ENCODE measurements around the gene PLEKHG4.
A peak's percentile ranks its signal among the peaks of the same experiment; 100 is the strongest.

PLEKHG4 gene

DNA sequence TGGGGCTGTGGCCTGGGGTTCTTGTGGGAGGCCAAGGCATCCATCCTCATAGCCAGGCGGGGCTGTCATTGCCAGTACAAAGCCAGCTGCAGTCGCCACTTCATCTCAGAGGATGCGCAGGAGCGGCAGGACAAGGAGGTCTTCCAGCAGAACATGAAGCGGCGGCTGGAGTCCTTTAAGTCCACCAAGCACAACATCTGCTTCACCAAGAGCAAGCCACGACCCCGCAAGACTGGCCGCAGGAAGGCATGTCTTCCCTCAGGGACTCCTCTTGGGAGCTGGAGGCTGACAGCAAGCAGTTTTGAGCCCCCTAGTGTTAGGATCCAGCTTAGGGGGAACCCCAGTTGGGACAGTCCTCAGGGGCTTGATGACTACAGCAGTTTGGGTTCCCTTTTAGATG lies 15.1 kb upstream of the PLEKHG4 start:
- DNase-seq, result peak in 1 of 2 experiments; percentile 14

GRCh38 chr16:67264866-67265265 lies 14.5 kb upstream of the PLEKHG4 start:
- DNase-seq, result no peak

GRCh38 chr16:67265834-67266233 lies 13.5 kb upstream of the PLEKHG4 start:
- no peak for DNase-seq

- DNase-seq, result no peak
These were observed 11.2 kb upstream of the PLEKHG4 start for GRCh38 chr16:67268136-67268579.

DNA sequence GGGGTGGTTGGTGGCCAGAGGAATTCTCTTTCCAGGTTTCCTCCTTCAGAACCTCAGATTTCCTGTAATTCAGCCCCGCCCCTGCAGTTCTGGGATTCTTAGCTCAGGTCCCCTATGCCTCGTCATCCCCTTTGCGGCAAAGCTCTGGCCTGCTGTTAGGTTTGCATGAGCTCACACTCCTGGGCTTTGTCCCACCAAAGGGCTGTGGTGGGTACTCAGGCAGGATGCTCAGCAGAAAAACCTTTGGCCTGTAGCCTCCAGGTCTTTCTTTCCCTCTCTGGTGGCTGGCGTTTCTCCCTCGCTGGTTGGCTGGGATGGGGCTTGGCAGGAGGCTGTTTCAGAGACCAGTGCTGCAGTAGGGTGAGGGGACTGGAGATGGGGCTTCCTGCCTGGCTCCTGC lies 9.6 kb upstream of the PLEKHG4 start:
- DNase-seq, result no peak

DNA sequence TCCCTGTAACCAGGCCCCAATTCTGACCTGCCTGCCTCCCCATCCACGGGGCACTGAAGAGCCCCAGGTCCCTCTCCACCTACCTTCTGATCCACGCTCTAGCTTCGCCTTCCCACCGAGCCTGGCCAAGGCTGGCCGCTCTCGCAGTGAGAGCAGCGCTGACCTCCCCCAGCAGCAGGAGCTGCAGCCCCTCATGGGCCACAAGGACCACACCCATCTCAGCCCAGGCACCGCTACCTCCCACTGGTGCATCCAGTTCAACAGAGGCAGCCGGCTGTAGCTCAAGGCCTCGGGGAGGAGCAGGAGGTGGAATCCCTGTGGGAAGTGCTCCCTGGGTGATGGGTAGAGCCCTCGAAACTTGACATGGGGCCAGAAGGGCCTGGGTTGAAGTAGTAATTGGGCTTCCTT lies 8.4 kb upstream of the PLEKHG4 start:
- no peak for DNase-seq

- no peak for DNase-seq
These were observed 7.9 kb upstream of the PLEKHG4 start for GRCh38 chr16:67271446-67271845.

DNA sequence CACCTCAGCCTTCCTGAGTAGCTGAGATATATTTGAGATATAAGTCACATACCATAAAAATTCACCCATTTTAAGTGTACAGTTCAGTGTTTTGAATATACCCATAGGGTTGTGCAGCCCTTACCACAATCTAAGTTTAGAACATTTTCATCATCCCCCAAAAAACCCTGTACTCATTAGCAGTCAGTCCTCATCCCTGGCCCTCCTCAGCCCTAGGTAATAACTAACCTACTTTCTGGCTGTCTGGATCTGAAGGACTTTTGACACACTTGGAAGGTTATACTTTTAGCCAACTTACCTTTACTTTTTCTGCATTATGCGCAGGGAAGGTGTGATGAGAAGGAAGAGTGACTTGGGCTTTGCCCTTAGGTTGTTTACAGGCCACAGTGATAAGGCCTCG lies 4.0 kb upstream of the PLEKHG4 start:
- DNase-seq, result no peak

- no peak for DNase-seq
These were observed 1.9 kb upstream of the PLEKHG4 start for GRCh38 chr16:67277294-67277998.

DNA sequence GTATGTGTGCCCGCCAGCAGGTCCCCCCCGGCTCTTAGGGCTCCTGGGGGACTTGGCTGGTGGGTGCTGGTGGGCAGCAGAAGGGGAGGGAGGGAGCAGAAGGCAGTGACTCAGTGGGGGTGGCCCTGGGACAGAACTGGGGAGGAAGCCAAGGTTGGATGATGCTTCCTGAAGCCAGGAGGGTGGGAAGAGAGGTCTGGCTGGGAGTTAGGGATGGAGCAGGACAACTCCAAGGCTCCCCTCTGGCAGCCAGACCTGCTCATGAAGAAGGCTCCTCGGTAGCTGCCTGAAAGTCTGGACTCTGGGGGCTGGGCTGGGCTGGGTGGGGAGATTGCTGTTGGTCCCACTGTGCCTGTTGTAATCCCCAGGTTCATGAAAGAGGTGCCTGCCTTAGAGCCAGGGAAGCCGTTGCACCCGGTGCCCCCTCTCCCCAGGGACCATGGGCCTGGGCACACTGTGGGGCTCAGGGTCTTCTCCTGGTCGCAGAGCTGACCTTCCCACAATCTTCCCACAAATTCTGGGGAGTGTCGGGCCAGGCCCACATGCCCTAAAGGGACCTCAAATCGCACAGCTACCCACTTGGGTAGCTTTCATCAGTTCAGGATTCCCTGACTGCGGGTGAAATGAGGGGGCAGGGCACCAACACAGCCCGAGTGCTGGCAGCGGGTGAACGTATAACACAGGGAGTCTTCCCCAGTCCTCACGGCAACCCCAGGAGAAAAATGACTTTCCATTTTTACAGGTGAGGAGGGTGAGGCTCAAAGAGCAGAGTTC lies 1.1 kb upstream of the PLEKHG4 start:
- DNase-seq, result no peak

- peak; percentile 25 to 36 for DNase-seq
These were observed 498 bp upstream of the PLEKHG4 start for GRCh38 chr16:67278773-67279295.

DNA sequence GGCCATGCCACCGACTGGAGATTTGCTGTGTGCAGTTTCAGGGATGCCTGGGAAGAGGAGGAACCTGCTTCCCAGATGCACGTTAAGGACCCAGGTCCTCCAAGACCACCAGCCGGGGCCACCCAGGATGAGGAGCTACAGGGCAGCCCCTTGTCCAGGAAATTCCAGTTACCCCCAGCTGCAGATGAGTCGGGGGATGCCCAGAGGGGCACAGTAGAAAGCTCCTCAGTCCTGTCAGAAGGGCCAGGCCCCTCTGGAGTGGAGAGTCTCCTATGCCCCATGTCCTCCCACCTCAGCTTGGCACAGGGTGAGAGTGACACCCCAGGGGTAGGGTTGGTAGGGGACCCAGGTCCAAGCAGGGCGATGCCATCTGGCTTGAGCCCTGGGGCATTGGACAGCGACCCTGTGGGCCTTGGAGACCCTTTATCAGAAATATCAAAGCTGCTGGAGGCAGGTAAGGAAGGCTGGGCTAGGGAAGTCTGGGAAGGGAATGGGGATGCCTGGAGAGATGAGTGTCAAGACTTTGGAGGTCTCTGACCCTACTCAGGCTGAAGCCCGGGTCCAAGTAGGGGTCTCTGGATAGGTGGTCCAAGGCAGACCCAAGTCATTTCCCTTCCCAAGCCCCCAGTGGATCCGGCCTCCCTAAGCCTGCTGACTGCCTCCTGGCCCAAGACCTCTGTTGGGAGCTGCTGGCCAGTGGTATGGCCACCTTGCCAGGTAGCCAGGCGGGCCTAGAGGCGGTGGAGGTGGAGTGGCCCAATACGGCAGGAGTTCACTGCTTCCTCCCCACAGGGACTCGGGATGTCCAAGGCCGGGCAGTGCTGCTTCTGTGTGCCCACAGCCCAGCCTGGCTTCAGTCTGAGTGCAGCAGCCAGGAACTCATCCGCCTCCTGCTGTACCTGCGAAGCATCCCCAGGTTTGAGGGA lies 1.0 kb downstream of the PLEKHG4 start:
- DNase-seq, result no peak

GRCh38 chr16:67281536-67282446 lies 2.5 kb downstream of the PLEKHG4 start:
- DNase-seq, result no peak

DNA sequence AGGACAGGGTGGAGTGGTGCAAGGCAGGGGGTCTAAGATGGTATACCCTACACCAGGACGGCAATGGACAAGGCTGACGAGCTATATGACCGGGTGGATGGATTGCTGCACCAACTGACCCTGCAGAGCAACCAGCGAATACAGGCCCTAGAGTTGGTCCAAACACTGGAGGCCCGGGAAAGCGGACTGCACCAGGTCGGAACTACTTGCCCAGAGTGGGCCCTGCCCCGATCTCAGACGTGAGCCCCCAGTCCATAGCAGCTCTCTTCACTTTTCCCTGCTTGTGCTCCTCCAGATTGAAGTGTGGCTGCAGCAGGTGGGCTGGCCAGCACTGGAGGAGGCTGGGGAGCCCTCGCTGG lies 3.1 kb downstream of the PLEKHG4 start:
- DNase-seq, result no peak

GRCh38 chr16:67283039-67283825 lies 3.9 kb downstream of the PLEKHG4 start:
- DNase-seq, result no peak

- no peak for DNase-seq
These were observed 4.7 kb downstream of the PLEKHG4 start for GRCh38 chr16:67283826-67284555.

GRCh38 chr16:67284699-67285646 lies 5.6 kb downstream of the PLEKHG4 start:
- no peak for DNase-seq

GRCh38 chr16:67286441-67287235 lies 7.3 kb downstream of the PLEKHG4 start:
- DNase-seq, result no peak

Measured in Kasumi-1 (cell line).